SK-N-SH treated with all-trans-retinoic acid at 6 μM for 48 hours (cell line): ENCODE results near the gene PTPRT.

Experiments
- ATAC-seq: fragments of 200-7000 bp; cut with Tn5 transposase; 3 replicates; pipeline ENCODE4 v1.9.1; 2020; ENCODE audit warnings: mild to moderate bottlenecking, moderate library complexity
- ARNTL ChIP-seq: fragments of 450-650 bp; formaldehyde crosslinking; IDR thresholded peaks from 2 replicates; pipeline ENCODE4 v1.5.0; 2020; ENCODE audit warnings: low read depth, mild to moderate bottlenecking, moderate library complexity, borderline replicate concordance
- BACH2 ChIP-seq: fragments of 250-450 bp; sonication (Bioruptor Pico); IDR thresholded peaks from 2 replicates; pipeline ENCODE4 v1.9.0; 2021; ENCODE audit warnings: mild to moderate bottlenecking, borderline replicate concordance
- CREB5 ChIP-seq: fragments of 250-450 bp; sonication (Bioruptor Pico); IDR thresholded peaks from 2 replicates; pipeline ENCODE4 v1.5.1; 2020; ENCODE audit warnings: low read depth, mild to moderate bottlenecking, moderate library complexity
- CSDC2 ChIP-seq: fragments of 250-450 bp; sonication (Bioruptor Pico); IDR thresholded peaks from 2 replicates; pipeline ENCODE4 v1.5.0; 2020; ENCODE audit warnings: mild to moderate bottlenecking, moderate library complexity
- CSRNP3 ChIP-seq: fragments of 250-450 bp; sonication (Bioruptor Pico); IDR thresholded peaks from 2 replicates; pipeline ENCODE4 v1.5.1; 2021; ENCODE audit warnings: mild to moderate bottlenecking, moderate library complexity
- ESRRG ChIP-seq: fragments of 250-450 bp; sonication (Bioruptor Pico); IDR thresholded peaks from 2 replicates; pipeline ENCODE4 v1.6.1; 2021; ENCODE audit warnings: mild to moderate bottlenecking
- GLIS3 ChIP-seq: fragments of 250-450 bp; sonication (Bioruptor Pico); IDR thresholded peaks from 2 replicates; pipeline ENCODE4 v1.5.0; 2020; ENCODE audit warnings: mild to moderate bottlenecking, moderate library complexity
- ISL1 ChIP-seq: fragments of 250-450 bp; sonication (Bioruptor Pico); IDR thresholded peaks from 2 replicates; pipeline ENCODE4 v2.1.2; 2022; ENCODE audit warnings: mild to moderate bottlenecking, moderate library complexity
- PPARA ChIP-seq: fragments of 250-450 bp; sonication (Bioruptor Pico); IDR thresholded peaks from 2 replicates; pipeline ENCODE4 v1.5.0; 2020; ENCODE audit warnings: mild to moderate bottlenecking, borderline replicate concordance
- RARB ChIP-seq: fragments of 250-450 bp; sonication (Bioruptor Pico); IDR thresholded peaks from 2 replicates; pipeline ENCODE4 v1.8.0; 2021; ENCODE audit warnings: mild to moderate bottlenecking, moderate library complexity
- SNAI2 ChIP-seq: fragments of 250-450 bp; sonication (Bioruptor Pico); IDR thresholded peaks from 2 replicates; pipeline ENCODE4 v1.5.0; 2020; ENCODE audit warnings: mild to moderate bottlenecking, moderate library complexity
- TCF4 ChIP-seq: fragments of 250-450 bp; sonication (Bioruptor Pico); IDR thresholded peaks from 2 replicates; pipeline ENCODE4 v1.8.0; 2021; ENCODE audit warnings: mild to moderate bottlenecking, moderate library complexity, borderline replicate concordance
- TOX ChIP-seq: fragments of 250-450 bp; sonication (Bioruptor Pico); IDR thresholded peaks from 2 replicates; pipeline ENCODE4 v1.8.0; 2021; ENCODE audit warnings: mild to moderate bottlenecking, moderate library complexity, borderline replicate concordance
- TSHZ2 ChIP-seq: fragments of 250-450 bp; sonication (Bioruptor Pico); IDR thresholded peaks from 2 replicates; pipeline ENCODE4 v1.5.0; 2020; ENCODE audit warnings: mild to moderate bottlenecking, moderate library complexity
- ZC3H10 ChIP-seq: fragments of 250-450 bp; sonication (Bioruptor Pico); IDR thresholded peaks from 2 replicates; pipeline ENCODE4 v1.5.1; 2021; ENCODE audit warnings: mild to moderate bottlenecking, moderate library complexity
- ZFP3 ChIP-seq: fragments of 250-450 bp; sonication (Bioruptor Pico); IDR thresholded peaks from 2 replicates; pipeline ENCODE4 v1.5.0; 2020; ENCODE audit warnings: mild to moderate bottlenecking, moderate library complexity
- ZNF70 ChIP-seq: fragments of 450-650 bp; formaldehyde crosslinking; IDR thresholded peaks from 2 replicates; pipeline ENCODE4 v1.5.0; 2020; ENCODE audit warnings: mild to moderate bottlenecking, moderate library complexity
- ZNF8 ChIP-seq: fragments of 450-650 bp; formaldehyde crosslinking; IDR thresholded peaks from 2 replicates; pipeline ENCODE4 v1.5.0; 2020; ENCODE audit warnings: mild to moderate bottlenecking, moderate library complexity
- TF ChIP-seq, protein P1 (sequence below): fragments of 250-450 bp; sonication (Bioruptor Pico); IDR thresholded peaks from 2 replicates; pipeline ENCODE4 v1.8.0; 2021; ENCODE audit warnings: low read depth, mild to moderate bottlenecking, moderate library complexity, borderline replicate concordance
- TF ChIP-seq, protein P2 (sequence below): fragments of 250-450 bp; sonication (Bioruptor Pico); IDR thresholded peaks from 2 replicates; pipeline ENCODE4 v1.8.0; 2020; ENCODE audit warnings: mild to moderate bottlenecking, moderate library complexity, borderline replicate concordance

Gene PTPRT

DNA sequence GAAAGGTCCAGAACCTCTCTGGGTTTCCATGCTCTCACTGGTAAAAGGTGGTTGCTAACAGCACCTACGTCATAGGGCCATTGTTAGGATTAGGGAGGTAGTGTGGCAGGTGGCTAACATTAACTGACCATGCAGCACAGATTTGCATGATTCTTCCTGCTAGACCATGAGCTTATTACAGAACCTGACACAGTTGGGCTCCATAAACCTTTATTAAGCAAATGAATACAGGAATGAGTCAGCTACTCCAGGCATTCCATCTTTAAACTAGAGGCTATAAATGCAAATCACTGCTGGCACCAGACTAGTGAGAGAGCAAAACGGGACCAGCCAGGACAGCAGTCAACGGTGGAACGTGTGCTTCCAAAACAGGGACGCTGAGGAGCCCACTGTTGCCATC, 440.1 kb downstream of the PTPRT start:
- TF ChIP-seq ZFP3 (CRISPR knock-in tag), result no peak
- TF ChIP-seq ISL1 (CRISPR knock-in tag), result no peak
- TF ChIP-seq RARB, result no peak
- TF ChIP-seq BACH2 (CRISPR knock-in tag), result no peak
- no peak for TF ChIP-seq SNAI2 (CRISPR knock-in tag)
- TF ChIP-seq, protein P1, sequence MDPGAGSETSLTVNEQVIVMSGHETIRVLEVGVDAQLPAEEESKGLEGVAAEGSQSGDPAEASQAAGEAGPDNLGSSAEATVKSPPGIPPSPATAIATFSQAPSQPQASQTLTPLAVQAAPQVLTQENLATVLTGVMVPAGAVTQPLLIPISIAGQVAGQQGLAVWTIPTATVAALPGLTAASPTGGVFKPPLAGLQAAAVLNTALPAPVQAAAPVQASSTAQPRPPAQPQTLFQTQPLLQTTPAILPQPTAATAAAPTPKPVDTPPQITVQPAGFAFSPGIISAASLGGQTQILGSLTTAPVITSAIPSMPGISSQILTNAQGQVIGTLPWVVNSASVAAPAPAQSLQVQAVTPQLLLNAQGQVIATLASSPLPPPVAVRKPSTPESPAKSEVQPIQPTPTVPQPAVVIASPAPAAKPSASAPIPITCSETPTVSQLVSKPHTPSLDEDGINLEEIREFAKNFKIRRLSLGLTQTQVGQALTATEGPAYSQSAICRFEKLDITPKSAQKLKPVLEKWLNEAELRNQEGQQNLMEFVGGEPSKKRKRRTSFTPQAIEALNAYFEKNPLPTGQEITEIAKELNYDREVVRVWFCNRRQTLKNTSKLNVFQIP (CRISPR knock-in tag), result no peak
- TF ChIP-seq CSRNP3 (CRISPR knock-in tag), result no peak
- no peak for TF ChIP-seq ESRRG (CRISPR knock-in tag)
- TF ChIP-seq CREB5 (CRISPR knock-in tag), result no peak
- no peak for TF ChIP-seq CSDC2 (CRISPR knock-in tag)
- no peak for TF ChIP-seq GLIS3 (CRISPR knock-in tag)
- TF ChIP-seq TCF4 (CRISPR knock-in tag), result no peak
- TF ChIP-seq TSHZ2 (CRISPR knock-in tag), result no peak
- no peak for ATAC-seq

DNA sequence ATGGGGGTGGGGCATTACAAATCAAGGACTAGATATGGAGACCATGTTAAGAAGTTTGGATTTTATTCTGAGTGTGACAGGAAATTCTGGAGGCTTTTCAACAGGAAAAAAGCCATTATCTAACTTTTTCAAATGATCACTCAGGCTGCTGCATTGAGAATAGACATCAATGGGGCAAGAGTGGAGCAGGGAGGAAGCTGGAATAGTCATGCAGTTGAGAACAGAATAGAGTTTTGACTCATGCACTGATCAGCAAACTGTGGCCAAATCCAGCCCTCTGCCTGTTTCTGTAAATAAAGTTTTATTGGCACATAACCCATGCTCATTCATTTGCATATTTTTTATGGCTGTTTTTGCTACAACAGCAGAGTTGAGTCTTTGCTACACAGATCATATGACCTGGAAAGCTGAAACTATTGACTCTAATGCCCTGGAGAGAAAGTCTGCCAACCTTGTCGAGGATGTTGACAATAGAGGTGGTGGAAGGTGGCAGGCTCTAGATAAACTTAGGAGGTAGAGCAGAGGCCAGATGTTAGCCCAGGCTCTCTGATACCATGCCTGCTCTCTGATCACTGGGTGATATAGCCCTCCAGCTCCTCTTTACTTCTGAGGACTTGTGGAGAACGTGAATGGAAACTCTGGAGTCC, 441.8 kb downstream of the PTPRT start:
- TF ChIP-seq GLIS3 (CRISPR knock-in tag), result no peak
- TF ChIP-seq CREB5 (CRISPR knock-in tag), result no peak
- no peak for TF ChIP-seq RARB
- no peak for TF ChIP-seq BACH2 (CRISPR knock-in tag)
- no peak for TF ChIP-seq ZC3H10 (CRISPR knock-in tag)
- no peak for ATAC-seq

GRCh38 chr20:42744756-42745465, 444.8 kb downstream of the PTPRT start:
- no peak for ATAC-seq
- TF ChIP-seq, protein P2, sequence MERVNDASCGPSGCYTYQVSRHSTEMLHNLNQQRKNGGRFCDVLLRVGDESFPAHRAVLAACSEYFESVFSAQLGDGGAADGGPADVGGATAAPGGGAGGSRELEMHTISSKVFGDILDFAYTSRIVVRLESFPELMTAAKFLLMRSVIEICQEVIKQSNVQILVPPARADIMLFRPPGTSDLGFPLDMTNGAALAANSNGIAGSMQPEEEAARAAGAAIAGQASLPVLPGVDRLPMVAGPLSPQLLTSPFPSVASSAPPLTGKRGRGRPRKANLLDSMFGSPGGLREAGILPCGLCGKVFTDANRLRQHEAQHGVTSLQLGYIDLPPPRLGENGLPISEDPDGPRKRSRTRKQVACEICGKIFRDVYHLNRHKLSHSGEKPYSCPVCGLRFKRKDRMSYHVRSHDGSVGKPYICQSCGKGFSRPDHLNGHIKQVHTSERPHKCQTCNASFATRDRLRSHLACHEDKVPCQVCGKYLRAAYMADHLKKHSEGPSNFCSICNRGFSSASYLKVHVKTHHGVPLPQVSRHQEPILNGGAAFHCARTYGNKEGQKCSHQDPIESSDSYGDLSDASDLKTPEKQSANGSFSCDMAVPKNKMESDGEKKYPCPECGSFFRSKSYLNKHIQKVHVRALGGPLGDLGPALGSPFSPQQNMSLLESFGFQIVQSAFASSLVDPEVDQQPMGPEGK (CRISPR knock-in tag), result no peak
- TF ChIP-seq PPARA (CRISPR knock-in tag) (no peak), ARNTL (CRISPR knock-in tag) (no peak), CSRNP3 (CRISPR knock-in tag) (no peak), GLIS3 (CRISPR knock-in tag) (no peak), TCF4 (CRISPR knock-in tag) (no peak), ZC3H10 (CRISPR knock-in tag) (no peak), ISL1 (CRISPR knock-in tag) (no peak), SNAI2 (CRISPR knock-in tag) (no peak), ESRRG (CRISPR knock-in tag) (no peak), ZNF70 (CRISPR knock-in tag) (no peak), BACH2 (CRISPR knock-in tag) (no peak), TOX (no peak), TSHZ2 (CRISPR knock-in tag) (no peak), ZNF8 (CRISPR knock-in tag) (no peak), CSDC2 (CRISPR knock-in tag) (no peak)
